Measurements from ENCODE around the gene BCL2L12. TPM values are rescaled to one million over a fixed set of nuclear protein-coding genes. Genes with fewer than 3 reads are reported as not detected.

The BCL2L12 gene
- total and polyA plus RNA-seq, 2 of the 13 experiments (the other 11 are each of a cell fraction or from before 2014, with no cell fraction given): 26.8 to 40.8 TPM

GRCh38 chr19:49665351-49666119 is at the start of gene BCL2L12, which contains the start of gene IRF3 (continued):
- TF ChIP-seq ZNF646 (CRISPR knock-in tag; IDR thresholded peaks at IDR 0.05) (no peak), ZNF883 (CRISPR knock-in tag; IDR thresholded peaks at IDR 0.05; ENCODE audit: not compliant biosample characterization) (no peak), ZNF609 (CRISPR knock-in tag; IDR thresholded peaks at IDR 0.05; ENCODE audit: borderline replicate concordance) (0 out of 2 replicates have a peak, but pooled peaks have one; percentile 34), SP1 (IDR thresholded peaks at IDR 0.05) (no peak), SP1 (CRISPR knock-in tag; IDR thresholded peaks at IDR 0.05) (peak; percentile 71), RBM39 (IDR thresholded peaks at IDR 0.05; ENCODE audit: low read depth, low read length, poor library complexity, severe bottlenecking) (peak; percentile 44), TFDP2 (CRISPR knock-in tag; IDR thresholded peaks at IDR 0.05) (peak; percentile 89)
- TF ChIP-seq, protein P1, sequence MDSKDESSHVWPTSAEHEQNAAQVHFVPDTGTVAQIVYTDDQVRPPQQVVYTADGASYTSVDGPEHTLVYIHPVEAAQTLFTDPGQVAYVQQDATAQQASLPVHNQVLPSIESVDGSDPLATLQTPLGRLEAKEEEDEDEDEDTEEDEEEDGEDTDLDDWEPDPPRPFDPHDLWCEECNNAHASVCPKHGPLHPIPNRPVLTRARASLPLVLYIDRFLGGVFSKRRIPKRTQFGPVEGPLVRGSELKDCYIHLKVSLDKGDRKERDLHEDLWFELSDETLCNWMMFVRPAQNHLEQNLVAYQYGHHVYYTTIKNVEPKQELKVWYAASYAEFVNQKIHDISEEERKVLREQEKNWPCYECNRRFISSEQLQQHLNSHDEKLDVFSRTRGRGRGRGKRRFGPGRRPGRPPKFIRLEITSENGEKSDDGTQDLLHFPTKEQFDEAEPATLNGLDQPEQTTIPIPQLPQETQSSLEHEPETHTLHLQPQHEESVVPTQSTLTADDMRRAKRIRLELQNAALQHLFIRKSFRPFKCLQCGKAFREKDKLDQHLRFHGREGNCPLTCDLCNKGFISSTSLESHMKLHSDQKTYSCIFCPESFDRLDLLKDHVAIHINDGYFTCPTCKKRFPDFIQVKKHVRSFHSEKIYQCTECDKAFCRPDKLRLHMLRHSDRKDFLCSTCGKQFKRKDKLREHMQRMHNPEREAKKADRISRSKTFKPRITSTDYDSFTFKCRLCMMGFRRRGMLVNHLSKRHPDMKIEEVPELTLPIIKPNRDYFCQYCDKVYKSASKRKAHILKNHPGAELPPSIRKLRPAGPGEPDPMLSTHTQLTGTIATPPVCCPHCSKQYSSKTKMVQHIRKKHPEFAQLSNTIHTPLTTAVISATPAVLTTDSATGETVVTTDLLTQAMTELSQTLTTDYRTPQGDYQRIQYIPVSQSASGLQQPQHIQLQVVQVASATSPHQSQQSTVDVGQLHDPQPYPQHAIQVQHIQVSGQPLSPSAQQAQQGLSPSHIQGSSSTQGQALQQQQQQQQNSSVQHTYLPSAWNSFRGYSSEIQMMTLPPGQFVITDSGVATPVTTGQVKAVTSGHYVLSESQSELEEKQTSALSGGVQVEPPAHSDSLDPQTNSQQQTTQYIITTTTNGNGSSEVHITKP (CRISPR knock-in tag; IDR thresholded peaks at IDR 0.05; ENCODE audit: low read depth): peak; percentile 86

Data from HepG2 (cell line).